K562 (cell line): ENCODE results near the gene GLB1L2. TPM values are rescaled to one million over a fixed set of nuclear protein-coding genes. Genes with fewer than 3 reads are reported as not detected.

ENCODE experiments used
- ATAC-seq: fragments of 200-7000 bp; cut with Tn5 transposase; 3 replicates; pipeline ENCODE4 v1.9.1; 2020; ENCODE audit warnings: moderate library complexity
- BruUV-seq: library from RNA; stranded (reverse); fragments of 400-500 nt; replicated peaks from 2 replicates; lab custom pipeline; 2021; lab: Mats Ljungman, UMichigan
- CTCF ChIA-PET: fragments of 300-600 bp; formaldehyde crosslinking; extraction: SDS; loops from one replicate; lab custom pipeline; 2021; ENCODE audit warnings: low intra/inter-chr PET ratio; lab: Yijun Ruan, JAX
- POLR2A ChIA-PET: fragments of 300-600, 350-650 bp; sonication (Branson Sonifier 250); formaldehyde crosslinking; extraction: SDS; loops from one replicate; lab custom pipeline; 2021; ENCODE audit warnings: antibody characterized with exemption, inconsistent platforms; lab: Yijun Ruan, JAX
- DNase-seq, 4 experiments: peaks; one replicate each; pipeline versions ENCODE4 v3.0.0 to v3.0.0-alpha.2; 2011 to 2018; ENCODE audit warnings: low spot score in 3 of 4, mixed read lengths in 3 of 4; ENCODE audit errors: extremely low read depth in 1 of 4
- FAIRE-seq: peaks from 2 replicates; lab custom pipeline; 2011; peaks lifted over from hg19 to GRCh38; lab: Jason Lieb, UNC
- H2AFZ ChIP-seq: 2 replicates; pipeline ENCODE4 v1.6.0; 2011; ENCODE audit warnings: low read depth, low read length, control low read depth, inconsistent platforms
- H3K27ac ChIP-seq: fragments of 200-600 bp; 3 replicates; pipeline ENCODE4 v1.8.0; 2011; ENCODE audit warnings: low read depth, mild to moderate bottlenecking, control low read depth, inconsistent platforms, low read length, moderate library complexity, mixed read lengths; ENCODE audit errors: extremely low read depth
- H3K27me3 ChIP-seq, 2 experiments: fragments of 300-600 bp in 1 of 2; 2 replicates in 1 of 2; 3 replicates in 1 of 2; pipeline versions ENCODE4 v1.6.0 to v1.8.0; 2011; ENCODE audit warnings: inconsistent platforms in 2 of 2, low read length in 2 of 2, mild to moderate bottlenecking in 1 of 2, mixed read lengths in 1 of 2, moderate library complexity in 1 of 2; ENCODE audit not compliant: control insufficient read depth in 2 of 2, insufficient read depth in 2 of 2
- H3K36me3 ChIP-seq: fragments of 300-600 bp; 3 replicates; pipeline ENCODE4 v1.8.0; 2011; ENCODE audit warnings: mild to moderate bottlenecking, low read length, inconsistent platforms; ENCODE audit not compliant: control insufficient read depth, insufficient read depth
- H3K4me1 ChIP-seq, 2 experiments: fragments of 200-600 bp in 1 of 2; replicated peaks in 1 of 2; 2 replicates in 1 of 2; 3 replicates in 1 of 2; pipeline versions ENCODE4 v1.5.1 to v1.8.0; 2011; ENCODE audit warnings: inconsistent platforms in 2 of 2, low read length in 2 of 2, mild to moderate bottlenecking in 1 of 2, mixed read lengths in 1 of 2, moderate library complexity in 1 of 2; ENCODE audit not compliant: control insufficient read depth in 2 of 2, insufficient read depth in 2 of 2
- H3K4me2 ChIP-seq: 2 replicates; pipeline ENCODE4 v1.6.1; 2011; ENCODE audit warnings: low read length, control low read depth, inconsistent platforms, mixed read lengths; ENCODE audit not compliant: insufficient read depth
- H3K4me3 ChIP-seq: fragments of 200-600 bp; sonication (generic), shearing (Covaris generic); 2 replicates; pipeline ENCODE4 v1.5.1; 2016; ENCODE audit warnings: control low read depth, inconsistent platforms
- H3K79me2 ChIP-seq: fragments of 200-600 bp; 3 replicates; pipeline ENCODE4 v1.8.0; 2011; ENCODE audit warnings: low read length, inconsistent platforms; ENCODE audit not compliant: control insufficient read depth, insufficient read depth
- H3K9ac ChIP-seq, 2 experiments: 2 replicates each; pipeline versions ENCODE4 v1.6.0 to v1.6.1; 2011; ENCODE audit warnings: low read depth in 2 of 2, low read length in 2 of 2, control low read depth in 1 of 2, inconsistent platforms in 1 of 2, mild to moderate bottlenecking in 1 of 2, mixed read lengths in 1 of 2; ENCODE audit not compliant: insufficient read depth in 1 of 2
- H3K9me1 ChIP-seq: one replicate; pipeline ENCODE4 v1.6.0; 2011; ENCODE audit warnings: inconsistent platforms, mild to moderate bottlenecking, low read length, moderate library complexity; ENCODE audit not compliant: control insufficient read depth, insufficient read depth
- H3K9me3 ChIP-seq: replicated peaks from 2 replicates; pipeline ENCODE4 v1.5.1; 2011; ENCODE audit warnings: low read depth, low read length, inconsistent platforms; ENCODE audit not compliant: control insufficient read depth, insufficient read depth
- H4K20me1 ChIP-seq: replicated peaks from 2 replicates; pipeline ENCODE4 v1.6.1; 2011; ENCODE audit warnings: low read length, inconsistent platforms, mixed read lengths; ENCODE audit not compliant: control insufficient read depth, insufficient read depth
- HMG20A ChIP-seq: fragments of 450-650 bp; formaldehyde crosslinking; conservative IDR thresholded peaks from 2 replicates; pipeline ENCODE4 v1.4.0; 2020; ENCODE audit warnings: mild to moderate bottlenecking, mixed read lengths
- HMGXB4 ChIP-seq: sonication (generic); formaldehyde crosslinking; IDR thresholded peaks from 2 replicates; pipeline ENCODE4 v1.8.1; 2023; ENCODE audit warnings: mild to moderate bottlenecking, missing genetic modification reagents
- RB1 ChIP-seq: fragments of 450-650 bp; IDR thresholded peaks from 2 replicates; pipeline ENCODE4 v1.6.1; 2017; ENCODE audit warnings: low read depth, mild to moderate bottlenecking
- ZNF146 ChIP-seq: IDR thresholded peaks from one replicate; pipeline ENCODE4 v1.6.1; 2018; ENCODE audit warnings: missing compliant biosample characterization; ENCODE audit not compliant: unreplicated experiment
- WGBS: fragments of 100-300 bp; shearing (Covaris generic); methylation state at CpG from one replicate; pipeline ENCODE4 v1.1.6; 2016; ENCODE audit warnings: low coverage, mixed read lengths; ENCODE audit not compliant: insufficient coverage; ENCODE audit errors: missing lambda C conversion rate; 5-methylcytosine and 5-hydroxymethylcytosine counted together
- in situ Hi-C: fragments of 300-500 bp; cut with MboI; formaldehyde crosslinking; loops from 4 replicates; pipeline ENCODE4 v1.15.0; 2018; ENCODE audit warnings: inconsistent platforms, mixed read lengths
- intact Hi-C: fragments of 100-400 bp; cut with micrococcal nuclease; formaldehyde crosslinking; loops from 2 replicates; pipeline ENCODE4 v1.14.2; 2022
- polyA plus RNA-seq, 8 experiments: library from polyadenylated mRNA; depleted of rRNA in 4 of 8; stranded (reverse) in 5 of 8; unstranded in 3 of 8; fragments of >200 nt; fragmentation: Nextera tagmentation in 2 of 8; fragmentation: Illumina TruSeq in 1 of 8; extraction: Ambion mirVana in 2 of 8; extraction: Trizol in 1 of 8; gene quantifications; 2 replicates each; pipeline versions ENCODE4 v1.2.1 to v1.2.3, GENCODE V29; 2011 to 2014; ENCODE audit warnings: inconsistent platforms in 1 of 8, missing spikeins in 1 of 8
- total RNA-seq, 7 experiments: library from RNA; depleted of rRNA in 6 of 7; stranded (reverse); fragments of >200 nt in 6 of 7; fragmentation: Illumina TruSeq in 2 of 7; extraction: Trizol in 2 of 7; gene quantifications; 2 replicates each; pipeline versions ENCODE4 v1.2.1 to v1.2.3, GENCODE V29; 2011 to 2021; ENCODE audit warnings: low replicate concordance in 1 of 7

The GLB1L2 gene
- total and polyA plus RNA-seq, 9 of the 15 experiments (the other 6 are each of a cell fraction or from before 2014, with no cell fraction given) = 0.84 to 21.4 (median 13.8) TPM

GRCh38 chr11:134330611-134331353 is 1.0 kb upstream of the GLB1L2 start:
- Histone ChIP-seq H3K9me3 (no peaks in the 10 kb centered on the region), H3K9ac (no peak overlapping the region), H3K36me3 (no peaks in the 10 kb centered on the region), H3K4me3 (no peak overlapping the region), H4K20me1 (no peaks in the 10 kb centered on the region), H3K27me3 (peaks cover 4 to 12% of the 10 kb centered on the region in 2 experiments; a peak in 4 of 5 replicates), H3K4me1 (peaks cover 8 to 19% of the 10 kb centered on the region in 2 experiments; a peak in 4 of 5 replicates), H2AFZ (peak overlapping the region; percentile 82), H3K27ac (no peak overlapping the region), H3K9me1 (no peaks in the 10 kb centered on the region), H3K4me2 (no peak overlapping the region), H3K79me2 (0 out of 3 replicates have a peak, but pooled peaks cover 2% of the 10 kb centered on the region)
- DNase-seq = no peak
- in situ Hi-C loops = no loop called here
- intact Hi-C loops = no loop called here
- ChIA-PET POLR2A (no interaction called here), CTCF (interaction anchor here (0.7 kb wide), 1 partner anchor 55 kb away, joined by 4 read pairs; the partner anchor contains the start of gene GLB1L3)
- no TSS peak for BruUV-seq
- no peak for FAIRE-seq
- 62% methylated on average over 21 of the region's 22 CpGs for WGBS
- ATAC-seq = no peak
- TF ChIP-seq ZNF146 (CRISPR knock-in tag) (no peak), HMG20A (CRISPR knock-in tag) (no peak), RB1 (no peak), HMGXB4 (CRISPR knock-in tag) (no peak)
